GM21381 (cell line): Measurements from ENCODE around the gene PRKCA.
"Not testable (repeated sequence)": the region's sequence is repeated elsewhere in the genome, so short reads cannot be mapped to it uniquely, and the experiment has no call there.

ENCODE experiments used
- ATAC-seq: cut with Tn5 transposase; IDR thresholded peaks from one replicate; pipeline ENCODE4 v1.9.1; 2021; ENCODE audit warnings: mild to moderate bottlenecking, moderate library complexity; ENCODE audit not compliant: unreplicated experiment

Gene PRKCA

GRCh38 chr17:66322764-66323163, 20.4 kb downstream of the PRKCA start:
- no peak for ATAC-seq

GRCh38 chr17:66324381-66325004, 22.1 kb downstream of the PRKCA start:
- not testable (repeated sequence) for ATAC-seq

- no peak for ATAC-seq
These were observed 24.1 kb downstream of the PRKCA start for GRCh38 chr17:66326476-66327047.

- ATAC-seq = no peak
These were observed 28.2 kb downstream of the PRKCA start for GRCh38 chr17:66330646-66331037.

- ATAC-seq = no peak
These were observed 28.8 kb downstream of the PRKCA start for GRCh38 chr17:66331038-66331816.

- ATAC-seq = no peak
These were observed 33.4 kb downstream of the PRKCA start for GRCh38 chr17:66335797-66336196.

- ATAC-seq = no peak
These were observed 34.9 kb downstream of the PRKCA start for GRCh38 chr17:66337268-66337667.

- no peak for ATAC-seq
These were observed 35.6 kb downstream of the PRKCA start for GRCh38 chr17:66337866-66338485.

- ATAC-seq = no peak
These were observed 36.5 kb downstream of the PRKCA start for GRCh38 chr17:66338937-66339336.

- ATAC-seq = no peak
These were observed 37.1 kb downstream of the PRKCA start for GRCh38 chr17:66339561-66339960.

- ATAC-seq = no peak
These were observed 38.3 kb downstream of the PRKCA start for GRCh38 chr17:66340720-66341119.

GRCh38 chr17:66341462-66341861, 39.0 kb downstream of the PRKCA start:
- ATAC-seq = no peak

- ATAC-seq = not testable (repeated sequence)
These were observed 39.9 kb downstream of the PRKCA start for GRCh38 chr17:66342263-66342662.

- no peak for ATAC-seq
These were observed 41.2 kb downstream of the PRKCA start for GRCh38 chr17:66343531-66344078.

- no peak for ATAC-seq
These were observed 42.1 kb downstream of the PRKCA start for GRCh38 chr17:66344473-66344872.

GRCh38 chr17:66345264-66345663, 42.9 kb downstream of the PRKCA start:
- no peak for ATAC-seq

GRCh38 chr17:66345949-66346638, 43.7 kb downstream of the PRKCA start:
- ATAC-seq = not testable (repeated sequence)

GRCh38 chr17:66347661-66348514, 45.5 kb downstream of the PRKCA start:
- no peak for ATAC-seq

- ATAC-seq = no peak
These were observed 46.3 kb downstream of the PRKCA start for GRCh38 chr17:66348584-66349165.
